ENCODE data around the gene PDCD7.

DNA sequence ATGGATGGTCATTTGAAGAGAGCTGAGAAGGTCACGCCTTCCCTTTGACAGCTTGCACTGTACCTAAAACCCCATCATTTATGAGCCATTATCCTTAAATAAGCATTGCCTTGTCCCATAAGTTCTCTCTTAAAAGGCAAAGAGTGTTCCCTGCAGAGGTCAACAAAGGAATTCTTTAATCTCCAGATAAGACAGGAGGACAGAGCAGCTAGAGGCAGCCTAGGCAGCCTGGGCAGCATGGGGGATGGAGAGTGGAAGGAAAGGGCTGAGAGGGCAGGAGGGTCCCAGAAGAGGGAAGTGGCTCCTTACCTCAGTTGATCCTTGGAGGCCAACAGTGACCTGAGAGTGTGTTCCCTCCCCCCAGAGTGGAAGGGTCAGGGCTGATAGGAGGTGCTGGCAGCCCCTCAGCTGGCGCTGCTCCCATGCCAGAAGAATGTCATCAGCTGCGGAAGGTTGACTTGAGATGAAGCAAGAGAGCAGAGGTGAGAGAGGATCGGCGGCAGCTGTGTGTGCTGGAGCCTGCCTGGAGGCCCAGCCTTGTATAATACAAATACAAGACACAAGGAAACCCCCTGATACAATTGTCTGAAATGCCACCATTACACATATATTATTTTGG lies 44.3 kb downstream of the PDCD7 start:
- TF ChIP-seq, protein P1, sequence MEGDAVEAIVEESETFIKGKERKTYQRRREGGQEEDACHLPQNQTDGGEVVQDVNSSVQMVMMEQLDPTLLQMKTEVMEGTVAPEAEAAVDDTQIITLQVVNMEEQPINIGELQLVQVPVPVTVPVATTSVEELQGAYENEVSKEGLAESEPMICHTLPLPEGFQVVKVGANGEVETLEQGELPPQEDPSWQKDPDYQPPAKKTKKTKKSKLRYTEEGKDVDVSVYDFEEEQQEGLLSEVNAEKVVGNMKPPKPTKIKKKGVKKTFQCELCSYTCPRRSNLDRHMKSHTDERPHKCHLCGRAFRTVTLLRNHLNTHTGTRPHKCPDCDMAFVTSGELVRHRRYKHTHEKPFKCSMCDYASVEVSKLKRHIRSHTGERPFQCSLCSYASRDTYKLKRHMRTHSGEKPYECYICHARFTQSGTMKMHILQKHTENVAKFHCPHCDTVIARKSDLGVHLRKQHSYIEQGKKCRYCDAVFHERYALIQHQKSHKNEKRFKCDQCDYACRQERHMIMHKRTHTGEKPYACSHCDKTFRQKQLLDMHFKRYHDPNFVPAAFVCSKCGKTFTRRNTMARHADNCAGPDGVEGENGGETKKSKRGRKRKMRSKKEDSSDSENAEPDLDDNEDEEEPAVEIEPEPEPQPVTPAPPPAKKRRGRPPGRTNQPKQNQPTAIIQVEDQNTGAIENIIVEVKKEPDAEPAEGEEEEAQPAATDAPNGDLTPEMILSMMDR (IDR thresholded peaks at IDR 0.05), result no peak
- TF ChIP-seq POLR2AphosphoS5 (IDR thresholded peaks at IDR 0.05), result peak; percentile 58 to 83
- no peak for TF ChIP-seq POLR2A (IDR thresholded peaks at IDR 0.05; ENCODE audit: low read depth)
